Activated CD8-positive, alpha-beta memory T cell treated with anti-CD3 and anti-CD28 coated beads for 4 hours (primary cell): Measurements from ENCODE around the gene MYO7A.

ENCODE experiments used
- DNase-seq, 2 donors: peaks; one replicate each; pipeline ENCODE4 v3.0.0-alpha.2; 2020; ENCODE audit warnings: low read depth in 2 of 2

MYO7A gene

DNA sequence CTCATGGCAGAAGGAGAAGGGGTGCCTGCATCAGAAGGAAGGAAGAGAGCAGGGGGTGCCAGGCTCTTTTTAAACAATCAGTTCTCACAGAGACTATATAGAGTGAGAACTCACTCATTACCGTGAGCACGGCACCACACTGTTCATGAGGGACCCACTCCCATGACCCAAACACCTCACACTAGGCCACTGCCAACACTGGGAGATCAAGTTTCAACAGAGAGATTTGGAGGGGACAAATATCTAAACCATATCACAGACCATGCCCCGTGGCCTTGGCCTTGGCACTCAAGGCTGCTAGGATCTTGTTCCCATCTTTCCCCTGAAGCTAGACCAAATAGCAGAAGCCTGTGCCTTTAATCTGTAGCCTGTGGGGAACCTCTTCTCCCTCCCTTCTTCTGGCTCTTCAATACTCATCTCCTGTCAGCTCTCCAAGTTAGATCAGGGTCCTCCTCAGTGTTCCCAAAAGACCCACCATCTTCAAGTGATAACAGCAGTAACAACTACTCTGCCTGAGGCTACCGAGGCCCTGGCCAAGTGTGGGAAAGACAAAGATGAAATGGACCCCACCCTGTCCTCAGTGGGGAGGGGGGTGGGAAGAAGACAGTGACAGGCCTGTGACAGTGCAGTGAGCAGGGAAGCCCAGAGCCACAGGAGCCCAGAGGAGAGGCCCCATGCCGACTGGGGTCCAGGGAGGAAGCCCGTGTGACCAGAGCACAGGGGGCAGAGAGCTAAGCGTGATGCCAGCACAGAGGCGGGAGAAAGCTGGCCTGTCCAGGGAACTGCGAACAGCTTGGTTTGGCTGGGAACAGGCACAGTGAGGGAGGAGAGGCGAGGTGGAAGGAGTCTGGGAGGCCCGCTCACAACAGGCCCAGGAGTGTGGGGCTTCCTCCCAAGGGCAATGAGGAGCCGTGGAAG lies 72.6 kb downstream of the MYO7A start:
- DNase-seq, result no peak

DNA sequence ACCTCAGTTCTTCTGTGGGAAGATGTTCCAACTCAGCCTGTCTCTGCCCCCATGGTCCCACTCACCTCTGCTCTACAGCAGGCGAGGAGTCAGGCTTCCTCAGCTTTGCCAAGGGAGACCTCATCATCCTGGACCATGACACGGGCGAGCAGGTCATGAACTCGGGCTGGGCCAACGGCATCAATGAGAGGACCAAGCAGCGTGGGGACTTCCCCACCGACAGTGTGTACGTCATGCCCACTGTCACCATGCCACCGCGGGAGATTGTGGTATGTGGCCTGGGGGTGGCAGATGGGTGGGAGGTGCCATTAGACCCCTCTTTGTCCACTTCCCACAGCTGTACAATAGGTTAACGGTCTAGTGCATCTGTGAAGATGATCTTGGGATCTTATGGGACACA lies 73.3 kb downstream of the MYO7A start:
- DNase-seq, result no peak

DNA sequence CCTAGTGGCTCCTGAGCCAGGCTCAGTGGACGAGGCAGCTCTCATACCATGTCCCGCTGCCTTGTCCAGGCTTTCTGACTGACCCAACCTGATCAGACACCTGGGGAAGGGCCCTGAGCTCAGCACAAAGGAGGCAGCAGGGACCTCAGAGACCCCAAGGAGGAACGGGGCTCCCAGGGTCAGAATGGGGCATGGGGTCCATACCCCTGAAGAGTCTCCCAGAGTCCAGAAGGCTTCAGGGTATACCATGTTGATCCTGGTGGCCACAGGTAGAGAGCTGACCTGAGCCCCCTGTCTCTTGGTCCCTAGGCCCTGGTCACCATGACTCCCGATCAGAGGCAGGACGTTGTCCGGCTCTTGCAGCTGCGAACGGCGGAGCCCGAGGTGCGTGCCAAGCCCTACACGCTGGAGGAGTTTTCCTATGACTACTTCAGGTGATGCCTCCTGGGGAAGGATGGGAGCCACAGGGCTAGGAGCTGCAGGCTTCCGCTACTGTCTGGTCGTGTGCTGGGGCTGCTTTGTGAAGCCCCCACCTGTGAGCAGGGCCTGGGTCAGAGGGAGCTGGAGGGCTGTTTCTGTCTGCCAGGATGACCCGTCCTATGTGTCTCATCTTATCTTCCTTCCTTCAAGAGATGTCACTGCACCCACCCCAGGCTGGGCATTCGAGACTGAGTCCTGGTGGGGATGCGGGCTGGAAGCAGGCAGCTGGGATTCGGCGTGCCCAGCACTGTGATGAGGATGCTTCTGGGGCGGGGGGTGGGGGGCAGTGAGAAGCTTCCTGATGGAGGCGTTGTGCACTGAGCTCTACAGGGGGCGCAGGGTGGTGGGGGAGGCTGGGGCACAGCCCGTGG lies 74.2 kb downstream of the MYO7A start:
- DNase-seq, result no peak

DNA sequence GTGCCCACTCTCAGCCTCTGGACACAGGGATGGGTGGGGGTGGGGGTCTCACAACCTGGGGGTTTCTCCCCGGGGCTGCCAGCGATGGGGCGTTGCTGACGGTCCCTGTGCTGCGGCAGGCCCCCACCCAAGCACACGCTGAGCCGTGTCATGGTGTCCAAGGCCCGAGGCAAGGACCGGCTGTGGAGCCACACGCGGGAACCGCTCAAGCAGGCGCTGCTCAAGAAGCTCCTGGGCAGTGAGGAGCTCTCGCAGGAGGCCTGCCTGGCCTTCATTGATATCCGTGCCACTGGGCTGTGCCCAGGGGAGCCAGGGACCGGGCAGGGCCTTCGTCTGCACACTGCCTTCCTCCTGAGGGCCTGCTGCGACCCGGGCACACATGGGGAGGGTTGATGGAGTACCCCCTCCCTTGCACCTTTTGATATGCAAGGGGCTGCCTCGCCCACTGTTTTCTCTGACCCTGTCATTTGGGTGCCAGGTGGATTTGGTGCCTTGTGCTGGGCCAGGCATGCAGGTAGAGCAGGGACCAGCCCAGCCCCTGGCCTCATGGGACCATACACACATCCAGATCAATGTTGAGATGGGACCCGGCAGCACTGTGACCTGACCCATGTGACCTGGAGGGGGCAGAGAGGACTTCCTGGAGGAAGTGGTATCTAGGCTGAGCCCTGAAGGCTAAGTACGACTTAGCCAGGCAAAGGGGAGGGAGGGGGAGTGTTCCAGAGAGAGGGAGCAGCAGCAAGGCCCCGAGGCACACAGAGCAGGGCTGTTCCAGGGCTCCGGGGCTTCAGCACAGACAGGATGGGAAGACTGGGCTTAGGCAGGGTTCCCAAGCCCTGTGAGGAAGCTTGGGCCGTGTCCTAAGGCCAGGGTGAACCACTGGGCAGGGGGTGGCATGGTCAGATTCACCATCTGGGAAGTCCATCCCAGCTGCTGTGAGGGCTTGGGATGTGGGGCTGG lies 75.2 kb downstream of the MYO7A start:
- no peak for DNase-seq

DNA sequence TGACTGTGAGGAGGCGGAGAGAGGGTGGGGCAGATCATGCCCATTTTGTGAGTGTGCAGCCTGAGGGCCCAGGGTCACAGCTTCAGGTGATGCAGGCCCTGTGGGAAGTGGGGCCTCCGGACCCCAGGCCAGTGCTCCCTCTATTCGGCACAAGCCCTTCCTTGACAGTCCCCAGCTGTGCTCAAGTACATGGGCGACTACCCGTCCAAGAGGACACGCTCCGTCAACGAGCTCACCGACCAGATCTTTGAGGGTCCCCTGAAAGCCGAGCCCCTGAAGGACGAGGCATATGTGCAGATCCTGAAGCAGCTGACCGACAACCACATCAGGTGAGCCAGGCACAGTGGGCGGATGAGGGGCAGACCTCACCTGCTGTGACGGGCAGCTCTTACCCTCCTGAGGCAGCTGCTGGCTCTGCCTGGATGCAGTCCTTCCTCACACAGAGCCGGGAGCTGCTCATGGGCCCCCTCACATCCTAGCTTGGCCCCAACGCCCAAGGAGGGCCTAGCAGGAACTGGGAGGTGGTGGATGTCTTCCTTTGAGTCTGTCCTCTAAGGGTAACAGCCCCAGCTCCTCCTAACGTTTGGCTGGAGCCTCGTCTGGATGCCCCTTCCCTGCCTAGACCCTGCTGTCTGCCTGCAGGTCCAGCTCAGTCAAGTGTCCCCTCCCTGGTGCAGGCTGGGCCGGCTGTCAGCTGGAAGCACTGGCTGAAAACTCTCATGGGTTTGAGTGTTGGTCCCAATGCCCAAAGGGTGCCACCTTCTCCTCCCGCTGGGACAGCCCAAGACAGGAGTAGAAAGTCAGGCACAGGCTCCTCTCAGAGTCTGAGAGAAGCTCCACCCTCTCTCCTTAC lies 76.1 kb downstream of the MYO7A start:
- DNase-seq, result no peak

DNA sequence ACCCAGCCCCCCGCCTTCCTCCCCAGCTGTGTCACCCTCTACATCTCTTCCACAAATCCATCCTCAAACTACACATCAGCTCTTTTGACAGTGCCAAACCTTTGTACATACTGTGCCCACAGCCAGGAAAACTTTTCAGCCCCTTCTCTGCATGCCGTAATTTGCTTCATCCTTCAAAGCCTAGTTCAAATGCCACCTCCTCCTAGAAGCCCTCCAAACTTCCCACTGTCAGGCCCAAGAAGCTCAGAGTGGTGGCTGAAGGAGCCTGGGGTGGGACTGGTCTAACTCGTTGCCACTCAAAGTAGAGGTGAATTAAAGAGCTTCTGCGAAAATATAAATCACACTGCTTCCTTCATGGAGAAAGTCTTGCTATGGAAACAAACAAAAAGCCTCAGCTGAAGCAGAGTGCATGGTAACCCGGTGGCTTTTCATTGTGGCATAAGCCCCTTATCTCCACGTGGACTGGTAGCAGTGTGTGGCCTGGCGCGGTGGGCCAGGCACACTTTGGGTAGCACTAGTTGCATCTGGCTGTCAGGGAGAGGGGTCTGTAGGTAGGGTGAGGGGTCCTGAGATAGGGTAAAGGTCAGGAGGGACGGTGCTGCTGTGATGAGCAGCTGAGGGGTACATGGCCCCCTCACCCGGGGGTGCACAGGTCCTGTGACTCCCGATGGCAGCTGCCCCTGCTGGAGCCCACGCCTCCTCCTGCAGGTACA lies 76.9 kb downstream of the MYO7A start:
- DNase-seq, result no peak

DNA sequence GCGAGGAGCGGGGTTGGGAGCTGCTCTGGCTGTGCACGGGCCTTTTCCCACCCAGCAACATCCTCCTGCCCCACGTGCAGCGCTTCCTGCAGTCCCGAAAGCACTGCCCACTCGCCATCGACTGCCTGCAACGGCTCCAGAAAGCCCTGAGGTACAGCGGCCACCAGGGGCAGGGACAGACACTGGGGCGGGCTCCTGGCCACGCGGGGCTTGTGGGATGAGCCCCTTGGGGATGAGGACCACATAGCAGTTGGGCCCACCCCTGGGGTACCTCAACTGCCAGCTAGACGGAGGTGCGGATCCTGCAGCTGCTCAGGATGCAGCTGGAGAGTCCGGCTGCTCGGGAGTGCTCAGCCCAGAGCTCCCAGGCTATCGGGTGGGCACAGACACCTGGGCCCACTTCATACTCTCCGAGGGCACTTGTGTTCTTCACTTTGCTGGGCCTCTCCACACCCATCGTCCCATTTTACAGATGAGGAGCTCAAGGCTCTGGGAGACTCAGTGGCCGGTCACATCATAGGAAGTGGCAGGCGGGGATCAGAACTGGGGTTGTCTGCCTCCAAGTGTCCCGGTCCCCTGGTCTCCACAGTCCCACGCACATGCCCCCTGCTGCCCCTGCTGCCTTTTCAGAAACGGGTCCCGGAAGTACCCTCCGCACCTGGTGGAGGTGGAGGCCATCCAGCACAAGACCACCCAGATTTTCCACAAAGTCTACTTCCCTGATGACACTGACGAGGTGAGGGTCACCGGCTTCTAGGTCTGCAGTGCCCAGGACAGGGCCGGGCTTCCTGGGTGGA lies 77.6 kb downstream of the MYO7A start:
- DNase-seq, result no peak

DNA sequence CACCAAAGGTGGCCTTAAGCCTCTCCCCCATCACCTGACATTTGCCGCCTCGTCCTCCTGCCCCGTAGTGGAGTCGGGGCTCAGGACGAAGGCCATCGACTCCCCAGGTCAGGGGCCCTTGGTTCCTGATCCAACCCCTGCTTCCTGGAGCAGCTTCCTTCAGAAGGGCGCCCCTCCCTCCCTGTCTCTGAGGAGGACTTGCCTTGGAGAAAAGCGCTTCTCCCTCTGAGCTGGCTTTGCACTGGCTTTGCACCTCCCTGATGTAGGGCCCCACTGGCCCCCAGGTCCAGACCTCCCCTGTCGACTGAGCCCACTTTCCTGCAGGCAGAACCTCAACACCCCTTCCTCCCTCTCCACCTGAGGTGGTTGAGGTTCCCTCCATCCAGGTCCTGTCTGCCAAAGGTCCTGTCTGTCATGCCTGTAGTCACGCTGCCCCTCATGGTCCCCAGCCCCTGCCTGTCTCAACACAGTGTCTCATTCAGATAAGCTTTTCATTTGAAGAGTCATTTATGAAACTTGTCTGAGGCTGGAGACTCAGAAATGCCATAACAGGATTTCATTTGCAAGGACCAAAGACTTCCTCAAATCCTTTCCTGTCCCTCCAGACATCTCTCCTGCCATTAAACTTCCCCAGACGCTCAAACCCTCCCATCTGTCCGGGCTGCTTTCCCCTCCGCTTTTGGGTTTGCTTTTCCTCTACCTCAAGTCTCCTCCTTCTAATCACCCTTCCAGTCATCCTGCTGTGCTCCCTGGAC lies 78.4 kb downstream of the MYO7A start:
- no peak for DNase-seq

DNA sequence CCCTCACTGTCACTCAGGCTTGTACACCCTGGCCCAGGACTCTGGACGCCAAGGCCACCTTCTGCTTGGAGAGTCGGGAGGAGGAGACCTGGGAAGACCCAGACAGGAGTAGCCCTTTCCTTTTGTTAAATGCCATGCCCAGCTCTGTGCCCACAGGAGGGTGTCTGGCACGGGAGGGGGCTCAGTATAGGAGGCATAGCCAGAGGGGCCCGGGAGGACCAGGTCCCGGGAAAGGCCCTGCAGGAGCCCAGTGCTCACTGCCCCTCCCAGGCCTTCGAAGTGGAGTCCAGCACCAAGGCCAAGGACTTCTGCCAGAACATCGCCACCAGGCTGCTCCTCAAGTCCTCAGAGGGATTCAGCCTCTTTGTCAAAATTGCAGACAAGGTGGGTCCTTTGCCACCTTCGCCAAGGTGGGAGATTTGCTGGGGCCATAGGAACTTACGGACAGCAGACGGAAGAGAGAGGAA lies 79.0 kb downstream of the MYO7A start:
- no peak for DNase-seq

DNA sequence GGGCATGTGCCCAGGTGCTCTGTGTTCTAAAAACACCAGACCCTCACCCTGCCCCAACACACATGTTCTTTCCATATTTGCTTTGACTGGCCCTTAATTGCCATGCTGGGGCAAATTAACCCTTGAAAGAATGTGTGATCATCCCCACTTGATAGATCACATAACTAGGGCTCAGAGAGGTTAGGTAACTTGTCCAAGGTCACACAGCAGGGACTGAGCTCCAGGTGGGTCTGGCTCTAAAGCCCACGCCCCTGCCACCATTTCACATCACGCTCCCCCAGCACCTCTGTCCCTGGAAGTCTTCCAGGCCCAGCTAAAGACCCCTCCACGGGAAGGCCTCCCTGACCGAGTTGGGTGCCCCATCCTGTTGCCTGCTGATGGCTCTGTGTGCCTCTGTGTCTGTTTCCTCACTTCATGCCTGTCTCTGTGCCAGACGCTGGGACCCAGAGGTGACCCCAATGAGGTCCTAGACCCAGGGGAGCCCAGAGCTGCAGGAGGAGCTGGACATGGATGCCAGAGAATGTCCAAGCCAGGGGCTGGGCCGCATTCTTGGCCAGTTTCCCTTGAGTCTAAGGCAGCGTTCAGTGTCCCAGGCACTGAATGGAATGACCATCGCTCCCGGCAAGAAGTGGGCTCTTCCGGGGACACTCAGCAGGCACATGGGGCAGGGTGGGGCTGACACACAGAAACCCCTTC lies 79.7 kb downstream of the MYO7A start:
- DNase-seq, result no peak

DNA sequence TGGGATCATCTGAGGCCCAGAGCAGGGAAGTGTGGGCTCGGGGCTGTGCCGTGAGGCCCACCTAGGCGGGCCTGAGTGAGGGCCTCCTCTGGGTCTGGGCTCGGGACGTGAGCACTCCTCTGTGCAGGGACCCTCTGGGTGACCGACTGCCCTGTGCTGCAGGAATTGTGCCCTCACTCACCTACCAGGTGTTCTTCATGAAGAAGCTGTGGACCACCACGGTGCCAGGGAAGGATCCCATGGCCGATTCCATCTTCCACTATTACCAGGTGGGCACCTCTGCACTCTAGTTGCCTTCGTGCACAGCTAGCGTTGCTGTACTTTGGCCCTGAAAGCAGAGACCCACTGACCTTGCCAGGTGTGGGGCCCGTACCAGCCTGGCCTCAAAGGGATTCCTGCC lies 80.5 kb downstream of the MYO7A start:
- no peak for DNase-seq

DNA sequence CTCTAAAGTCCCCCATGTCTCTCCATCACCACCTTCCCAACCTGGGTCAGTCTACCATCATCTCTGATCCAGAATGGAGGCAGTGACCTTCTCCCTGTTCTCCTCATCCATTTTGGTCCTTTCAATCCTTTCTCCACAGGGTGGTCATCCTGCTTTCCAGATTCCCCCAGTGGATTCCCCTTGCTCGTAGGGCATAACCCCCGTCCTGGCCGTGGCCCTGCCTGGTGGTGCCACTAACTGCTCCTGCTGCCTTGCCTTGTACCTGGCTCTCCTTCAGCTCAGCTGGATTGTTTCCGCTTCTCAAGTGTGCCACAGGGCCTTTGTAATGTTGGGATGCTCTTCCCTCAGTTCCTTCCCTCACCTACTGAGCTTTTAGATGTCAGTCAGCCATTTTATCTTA lies 81.6 kb downstream of the MYO7A start:
- DNase-seq, result no peak

DNA sequence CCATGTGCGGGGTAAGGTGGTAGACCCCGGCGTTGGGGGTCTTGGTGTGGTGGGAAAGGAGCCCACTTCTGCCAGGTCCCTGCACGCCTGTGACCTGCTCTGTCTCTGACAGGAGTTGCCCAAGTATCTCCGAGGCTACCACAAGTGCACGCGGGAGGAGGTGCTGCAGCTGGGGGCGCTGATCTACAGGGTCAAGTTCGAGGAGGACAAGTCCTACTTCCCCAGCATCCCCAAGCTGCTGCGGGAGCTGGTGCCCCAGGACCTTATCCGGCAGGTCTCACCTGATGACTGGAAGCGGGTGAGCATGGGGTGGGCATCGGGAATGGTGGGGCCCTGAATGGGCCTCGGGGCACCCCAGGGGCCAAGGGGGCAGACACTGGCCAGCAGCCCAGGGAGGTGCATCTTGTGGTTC lies 83.0 kb downstream of the MYO7A start:
- DNase-seq, result no peak

DNA sequence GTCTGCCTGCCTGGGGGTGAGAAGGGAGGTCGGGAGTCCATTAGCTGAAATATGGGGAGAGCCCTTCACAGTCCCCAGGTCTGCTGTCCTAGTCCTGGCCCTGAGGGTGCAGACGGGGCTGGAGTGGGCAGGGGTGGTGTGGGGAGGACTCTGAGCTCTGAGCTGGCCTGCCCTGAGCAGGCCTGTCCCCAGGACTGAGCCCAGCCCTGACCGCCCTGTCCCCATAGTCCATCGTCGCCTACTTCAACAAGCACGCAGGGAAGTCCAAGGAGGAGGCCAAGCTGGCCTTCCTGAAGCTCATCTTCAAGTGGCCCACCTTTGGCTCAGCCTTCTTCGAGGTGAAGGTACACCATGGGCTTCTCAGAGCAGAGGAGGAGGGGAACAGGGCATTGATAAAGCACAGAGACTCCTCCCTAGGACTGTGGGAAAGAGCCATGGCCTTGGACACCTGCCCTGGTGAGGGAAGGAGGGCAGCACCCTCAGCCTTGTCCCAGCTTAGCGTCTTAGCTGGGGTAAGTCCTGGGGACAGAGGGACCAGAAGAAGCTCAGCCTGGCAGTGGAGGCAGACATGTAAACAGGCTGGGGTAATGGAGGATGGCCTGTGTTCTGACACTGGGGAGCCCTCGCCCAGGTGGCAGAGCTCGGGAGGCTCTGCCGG lies 83.7 kb downstream of the MYO7A start:
- DNase-seq, result no peak

DNA sequence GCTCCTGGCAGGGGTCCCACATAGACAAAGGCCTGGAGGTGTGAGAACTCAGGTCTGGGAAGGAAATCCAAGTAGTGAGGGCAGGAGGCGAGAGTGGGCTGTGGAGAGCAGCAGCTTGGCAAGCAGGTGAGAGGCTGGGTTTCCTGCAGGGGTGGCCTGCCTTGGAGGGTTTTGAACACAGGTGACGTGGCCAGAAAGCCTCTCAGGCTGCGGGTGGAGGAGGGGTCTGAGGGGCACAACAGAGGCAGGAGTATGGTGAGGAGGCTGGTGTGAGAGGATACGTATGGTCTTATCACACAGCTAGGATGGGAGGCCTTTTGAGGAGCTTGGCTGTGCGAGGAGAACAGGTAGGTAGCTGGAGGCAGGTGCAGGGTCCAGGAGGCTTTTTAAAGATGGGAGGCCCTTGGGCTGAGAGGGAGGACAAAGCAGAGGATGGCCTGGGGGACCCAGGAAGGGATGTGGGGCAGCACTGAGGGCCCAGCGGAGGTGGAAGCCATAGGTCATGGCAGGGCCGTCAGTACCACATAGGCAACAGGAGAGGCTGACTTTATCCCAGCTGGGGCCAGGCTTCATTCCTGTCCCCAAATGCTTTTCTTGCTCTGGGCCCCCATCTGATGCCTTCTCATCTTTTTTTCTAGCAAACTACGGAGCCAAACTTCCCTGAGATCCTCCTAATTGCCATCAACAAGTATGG lies 84.4 kb downstream of the MYO7A start:
- DNase-seq, result no peak

DNA sequence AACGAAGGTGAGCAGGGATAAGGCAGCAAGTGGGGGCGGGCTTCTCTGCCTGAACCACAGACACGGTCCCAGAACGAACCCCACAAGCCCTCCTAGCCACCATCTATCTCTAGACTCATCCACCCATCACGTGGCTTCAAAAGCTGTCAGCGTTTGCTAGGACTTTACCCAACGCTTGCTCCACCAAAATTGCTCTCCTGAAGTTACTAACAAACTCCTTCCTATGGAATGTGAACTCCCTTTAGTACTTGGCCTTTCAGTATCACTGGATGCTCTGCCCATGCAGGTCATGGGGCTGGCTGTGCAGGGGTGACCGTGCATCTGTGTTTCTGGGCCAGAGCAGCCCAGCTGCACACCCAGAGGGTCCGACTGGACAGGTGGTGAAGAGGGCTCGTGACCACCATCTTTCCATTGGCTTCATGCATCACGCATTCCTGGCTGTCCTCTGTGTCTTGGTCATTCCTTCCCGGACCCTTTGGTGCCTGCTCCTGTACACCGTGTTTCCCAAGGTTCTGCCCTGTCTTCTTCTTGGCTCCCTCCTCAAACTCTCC lies 85.1 kb downstream of the MYO7A start:
- no peak for DNase-seq
